Measurements from ENCODE around the gene DBP. TPM values are rescaled to one million over a fixed set of nuclear protein-coding genes. Genes with fewer than 3 reads are reported as not detected.

The DBP gene
- total and polyA plus RNA-seq, 2 of the 13 experiments (the other 11 are each of a cell fraction or from before 2014, with no cell fraction given) = 1.7 to 5.8 TPM

DNA sequence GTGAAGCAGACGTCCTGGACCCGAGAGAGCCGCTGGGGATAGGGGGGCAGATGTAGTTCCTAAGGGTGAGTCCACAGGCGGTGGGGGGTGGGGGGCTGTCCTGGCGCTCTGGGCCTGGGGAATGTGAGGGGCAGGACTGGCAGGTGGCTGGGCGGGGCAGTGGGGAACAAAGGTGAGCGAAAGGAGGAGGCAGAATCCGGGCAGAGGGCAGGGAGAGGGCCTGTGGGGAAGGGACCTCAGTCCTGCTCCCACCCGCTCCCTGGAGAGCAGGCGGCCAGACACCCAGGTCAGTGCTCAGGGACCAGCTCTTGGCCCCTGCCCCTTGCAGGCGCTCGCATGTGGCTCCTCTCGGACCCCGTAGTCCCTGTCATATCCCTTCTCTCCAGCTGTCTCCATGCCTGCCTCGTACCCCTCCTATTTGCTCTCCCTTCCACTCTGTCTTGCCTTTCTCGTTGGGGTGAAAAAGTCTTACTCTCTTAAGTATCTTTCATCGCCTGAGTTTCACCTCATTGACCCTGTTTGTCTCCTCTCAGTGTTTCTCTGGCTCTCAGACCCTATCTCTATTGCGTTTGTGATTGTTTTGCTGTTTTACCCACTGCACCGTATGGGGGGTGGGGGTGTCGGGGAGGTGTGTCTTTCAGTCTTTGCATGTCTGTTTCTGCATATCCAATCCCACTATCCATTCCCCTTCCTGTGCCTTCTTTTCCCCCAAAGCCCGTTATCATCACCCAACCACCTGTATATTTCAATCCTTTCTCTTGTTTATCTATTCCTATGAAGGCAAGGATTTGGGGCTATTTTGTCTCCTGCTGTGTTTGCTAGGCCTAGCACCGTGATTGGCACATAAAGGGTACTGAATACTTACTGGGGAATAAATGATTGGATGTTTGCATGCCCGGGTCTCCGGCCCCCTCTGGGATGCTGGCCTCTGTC lies 12.1 kb downstream of the DBP start (continued):
- TF ChIP-seq MLLT10 (CRISPR knock-in tag; IDR thresholded peaks at IDR 0.05) (no peak), POLR2A (IDR thresholded peaks at IDR 0.05; ENCODE audit: insufficient read depth in 1 of 2, low read depth in 2 of 2, low read length in 2 of 2) (peak; percentile 38 to 64; a peak in 2 of 4 replicates), ZNF263 (CRISPR knock-in tag; IDR thresholded peaks at IDR 0.05) (0 out of 2 replicates have a peak, but pooled peaks have one; percentile 19), FOSL2 (CRISPR knock-in tag; IDR thresholded peaks at IDR 0.05) (no peak), ZSCAN21 (CRISPR knock-in tag; IDR thresholded peaks at IDR 0.05; ENCODE audit: borderline replicate concordance) (no peak), ZNF251 (CRISPR knock-in tag; IDR thresholded peaks at IDR 0.05) (no peak), HNRNPL (IDR thresholded peaks at IDR 0.05; ENCODE audit: low read depth, low read length) (no peak), ZNF143 (CRISPR knock-in tag; IDR thresholded peaks at IDR 0.05) (no peak), SP5 (CRISPR knock-in tag; IDR thresholded peaks at IDR 0.05; ENCODE audit: borderline replicate concordance, low read depth) (peak; percentile 69; the same call in 1 of the 2 replicates), ZBTB8A (CRISPR knock-in tag; IDR thresholded peaks at IDR 0.05; ENCODE audit: borderline replicate concordance, low read depth) (no peak), SRY (CRISPR knock-in tag; IDR thresholded peaks at IDR 0.05) (no peak), ZNF883 (CRISPR knock-in tag; IDR thresholded peaks at IDR 0.05; ENCODE audit: not compliant biosample characterization) (no peak), TEAD3 (CRISPR knock-in tag; optimal IDR thresholded peaks at IDR 0.05; ENCODE audit: borderline replicate concordance) (peak; percentile 39), SRSF9 (IDR thresholded peaks at IDR 0.05; ENCODE audit: borderline replicate concordance, insufficient read depth, low read depth, low read length, poor library complexity, severe bottlenecking) (no peak), JARID2 (CRISPR knock-in tag; IDR thresholded peaks at IDR 0.05; ENCODE audit: insufficient replicate concordance) (no peak)
- TF ChIP-seq, protein P1, sequence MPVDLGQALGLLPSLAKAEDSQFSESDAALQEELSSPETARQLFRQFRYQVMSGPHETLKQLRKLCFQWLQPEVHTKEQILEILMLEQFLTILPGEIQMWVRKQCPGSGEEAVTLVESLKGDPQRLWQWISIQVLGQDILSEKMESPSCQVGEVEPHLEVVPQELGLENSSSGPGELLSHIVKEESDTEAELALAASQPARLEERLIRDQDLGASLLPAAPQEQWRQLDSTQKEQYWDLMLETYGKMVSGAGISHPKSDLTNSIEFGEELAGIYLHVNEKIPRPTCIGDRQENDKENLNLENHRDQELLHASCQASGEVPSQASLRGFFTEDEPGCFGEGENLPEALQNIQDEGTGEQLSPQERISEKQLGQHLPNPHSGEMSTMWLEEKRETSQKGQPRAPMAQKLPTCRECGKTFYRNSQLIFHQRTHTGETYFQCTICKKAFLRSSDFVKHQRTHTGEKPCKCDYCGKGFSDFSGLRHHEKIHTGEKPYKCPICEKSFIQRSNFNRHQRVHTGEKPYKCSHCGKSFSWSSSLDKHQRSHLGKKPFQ (CRISPR knock-in tag; IDR thresholded peaks at IDR 0.05; ENCODE audit: insufficient replicate concordance) = no peak
- TF ChIP-seq, protein P2, sequence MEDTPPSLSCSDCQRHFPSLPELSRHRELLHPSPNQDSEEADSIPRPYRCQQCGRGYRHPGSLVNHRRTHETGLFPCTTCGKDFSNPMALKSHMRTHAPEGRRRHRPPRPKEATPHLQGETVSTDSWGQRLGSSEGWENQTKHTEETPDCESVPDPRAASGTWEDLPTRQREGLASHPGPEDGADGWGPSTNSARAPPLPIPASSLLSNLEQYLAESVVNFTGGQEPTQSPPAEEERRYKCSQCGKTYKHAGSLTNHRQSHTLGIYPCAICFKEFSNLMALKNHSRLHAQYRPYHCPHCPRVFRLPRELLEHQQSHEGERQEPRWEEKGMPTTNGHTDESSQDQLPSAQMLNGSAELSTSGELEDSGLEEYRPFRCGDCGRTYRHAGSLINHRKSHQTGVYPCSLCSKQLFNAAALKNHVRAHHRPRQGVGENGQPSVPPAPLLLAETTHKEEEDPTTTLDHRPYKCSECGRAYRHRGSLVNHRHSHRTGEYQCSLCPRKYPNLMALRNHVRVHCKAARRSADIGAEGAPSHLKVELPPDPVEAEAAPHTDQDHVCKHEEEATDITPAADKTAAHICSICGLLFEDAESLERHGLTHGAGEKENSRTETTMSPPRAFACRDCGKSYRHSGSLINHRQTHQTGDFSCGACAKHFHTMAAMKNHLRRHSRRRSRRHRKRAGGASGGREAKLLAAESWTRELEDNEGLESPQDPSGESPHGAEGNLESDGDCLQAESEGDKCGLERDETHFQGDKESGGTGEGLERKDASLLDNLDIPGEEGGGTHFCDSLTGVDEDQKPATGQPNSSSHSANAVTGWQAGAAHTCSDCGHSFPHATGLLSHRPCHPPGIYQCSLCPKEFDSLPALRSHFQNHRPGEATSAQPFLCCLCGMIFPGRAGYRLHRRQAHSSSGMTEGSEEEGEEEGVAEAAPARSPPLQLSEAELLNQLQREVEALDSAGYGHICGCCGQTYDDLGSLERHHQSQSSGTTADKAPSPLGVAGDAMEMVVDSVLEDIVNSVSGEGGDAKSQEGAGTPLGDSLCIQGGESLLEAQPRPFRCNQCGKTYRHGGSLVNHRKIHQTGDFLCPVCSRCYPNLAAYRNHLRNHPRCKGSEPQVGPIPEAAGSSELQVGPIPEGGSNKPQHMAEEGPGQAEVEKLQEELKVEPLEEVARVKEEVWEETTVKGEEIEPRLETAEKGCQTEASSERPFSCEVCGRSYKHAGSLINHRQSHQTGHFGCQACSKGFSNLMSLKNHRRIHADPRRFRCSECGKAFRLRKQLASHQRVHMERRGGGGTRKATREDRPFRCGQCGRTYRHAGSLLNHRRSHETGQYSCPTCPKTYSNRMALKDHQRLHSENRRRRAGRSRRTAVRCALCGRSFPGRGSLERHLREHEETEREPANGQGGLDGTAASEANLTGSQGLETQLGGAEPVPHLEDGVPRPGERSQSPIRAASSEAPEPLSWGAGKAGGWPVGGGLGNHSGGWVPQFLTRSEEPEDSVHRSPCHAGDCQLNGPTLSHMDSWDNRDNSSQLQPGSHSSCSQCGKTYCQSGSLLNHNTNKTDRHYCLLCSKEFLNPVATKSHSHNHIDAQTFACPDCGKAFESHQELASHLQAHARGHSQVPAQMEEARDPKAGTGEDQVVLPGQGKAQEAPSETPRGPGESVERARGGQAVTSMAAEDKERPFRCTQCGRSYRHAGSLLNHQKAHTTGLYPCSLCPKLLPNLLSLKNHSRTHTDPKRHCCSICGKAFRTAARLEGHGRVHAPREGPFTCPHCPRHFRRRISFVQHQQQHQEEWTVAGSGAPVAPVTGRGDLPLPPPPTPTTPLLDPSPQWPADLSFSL (CRISPR knock-in tag; IDR thresholded peaks at IDR 0.05) = no peak
- TF ChIP-seq, protein P3, sequence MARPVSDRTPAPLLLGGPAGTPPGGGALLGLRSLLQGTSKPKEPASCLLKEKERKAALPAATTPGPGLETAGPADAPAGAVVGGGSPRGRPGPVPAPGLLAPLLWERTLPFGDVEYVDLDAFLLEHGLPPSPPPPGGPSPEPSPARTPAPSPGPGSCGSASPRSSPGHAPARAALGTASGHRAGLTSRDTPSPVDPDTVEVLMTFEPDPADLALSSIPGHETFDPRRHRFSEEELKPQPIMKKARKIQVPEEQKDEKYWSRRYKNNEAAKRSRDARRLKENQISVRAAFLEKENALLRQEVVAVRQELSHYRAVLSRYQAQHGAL (CRISPR knock-in tag; IDR thresholded peaks at IDR 0.05; ENCODE audit: not compliant biosample characterization) = no peak
- TF ChIP-seq, protein P4, sequence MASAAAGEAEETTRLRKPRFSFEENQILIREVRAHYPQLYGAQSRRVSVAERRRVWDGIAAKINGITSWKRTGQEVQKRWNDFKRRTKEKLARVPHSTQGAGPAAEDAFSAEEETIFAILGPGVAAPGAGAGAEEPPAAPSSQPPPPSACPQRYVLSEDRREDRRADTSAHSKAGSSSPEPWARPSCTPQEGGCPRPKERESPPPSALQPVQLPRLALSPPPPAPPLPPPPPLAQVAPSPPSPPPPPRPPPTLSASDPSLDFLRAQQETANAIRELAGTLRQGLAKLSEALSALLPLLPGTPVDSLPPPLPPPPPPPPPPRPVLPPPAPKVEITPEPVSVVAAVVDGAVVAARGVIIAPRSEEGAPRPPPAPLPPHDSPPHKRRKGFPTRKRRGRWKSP (CRISPR knock-in tag; IDR thresholded peaks at IDR 0.05) = no peak

Measured in HepG2 (cell line).